A549 (cell line): Measurements from ENCODE around the gene FOXO3. TPM values are rescaled to one million over a fixed set of nuclear protein-coding genes. Genes with fewer than 3 reads are reported as not detected.

ENCODE experiments used
- ATAC-seq, 2 experiments: fragments of 200-7000 bp in 1 of 2; fragments of >200 bp in 1 of 2; cut with Nextera tagmentation in 1 of 2; cut with Tn5 transposase in 1 of 2; 3 replicates each; pipeline versions ENCODE4 v1.8.0 to v1.9.1; 2018 to 2020; ENCODE audit warnings: mild to moderate bottlenecking in 1 of 2, moderate library complexity in 1 of 2
- CTCF ChIA-PET: fragments of 300-600 bp; sonication (Branson Sonifier 250); formaldehyde crosslinking; extraction: SDS; loops from one replicate; lab custom pipeline; 2021; ENCODE audit warnings: antibody characterized with exemption, inconsistent platforms; lab: Yijun Ruan, JAX
- POLR2A ChIA-PET: fragments of 350-600 bp; formaldehyde crosslinking; extraction: SDS; loops from one replicate; lab custom pipeline; 2021; ENCODE audit warnings: antibody characterized with exemption, inconsistent platforms; lab: Yijun Ruan, JAX
- DNase-seq, 2 experiments: peaks; one replicate each; pipeline versions ENCODE4 v3.0.0 to v3.0.0-alpha.2; 2011 to 2016; ENCODE audit warnings: low read depth in 1 of 2, low spot score in 1 of 2
- FAIRE-seq: peaks from 2 replicates; lab custom pipeline; 2011; peaks lifted over from hg19 to GRCh38; lab: Jason Lieb, UNC
- H3K27ac ChIP-seq, 2 experiments: fragments of >200 bp; sonication (Bioruptor Twin); formaldehyde crosslinking; 3 replicates each; pipeline ENCODE4 v1.5.1; 2016 to 2017
- H3K4me1 ChIP-seq: fragments of >200 bp; sonication (Bioruptor Twin); formaldehyde crosslinking; 3 replicates; pipeline ENCODE4 v1.6.1; 2016
- H3K4me2 ChIP-seq: fragments of >200 bp; sonication (Bioruptor Twin); formaldehyde crosslinking; 3 replicates; pipeline ENCODE4 v1.6.1; 2016
- H3K4me3 ChIP-seq: fragments of >200 bp; sonication (Bioruptor Twin); formaldehyde crosslinking; 3 replicates; pipeline ENCODE4 v1.5.1; 2016
- H3K9me3 ChIP-seq: fragments of >200 bp; sonication (Bioruptor Twin); formaldehyde crosslinking; 3 replicates; pipeline ENCODE4 v1.6.1; 2016
- CBX2 ChIP-seq: fragments of 200-600 bp; sonication (generic); IDR thresholded peaks from 2 replicates; pipeline ENCODE4 v1.6.1; 2016; ENCODE audit warnings: low read depth, mild to moderate bottlenecking, borderline replicate concordance
- CBX8 ChIP-seq: fragments of 200-600 bp; sonication (generic); IDR thresholded peaks from 2 replicates; pipeline ENCODE4 v1.6.1; 2016
- CEBPB ChIP-seq, 2 experiments: fragments of >200 bp in 1 of 2; sonication (Bioruptor Twin) in 1 of 2; formaldehyde crosslinking in 1 of 2; IDR thresholded peaks; 2 replicates each; pipeline ENCODE4 v1.6.1; 2012 to 2016
- CHD2 ChIP-seq: fragments of 150-350 bp; IDR thresholded peaks from 2 replicates; pipeline ENCODE4 v1.6.1; 2014; ENCODE audit warnings: low read length; ENCODE audit not compliant: partially characterized antibody
- ELK1 ChIP-seq: fragments of 150-350 bp; IDR thresholded peaks from 2 replicates; pipeline ENCODE4 v1.6.1; 2014; ENCODE audit warnings: low read depth, mild to moderate bottlenecking, low read length
- EP300 ChIP-seq, 2 experiments: fragments of >200 bp; sonication (Bioruptor Twin); formaldehyde crosslinking; IDR thresholded peaks; 2 replicates in 1 of 2; 3 replicates in 1 of 2; pipeline ENCODE4 v1.6.1; 2016 to 2017
- ESRRA ChIP-seq: fragments of 150-350 bp; IDR thresholded peaks from 2 replicates; pipeline ENCODE4 v1.6.1; 2014; ENCODE audit warnings: mild to moderate bottlenecking, low read length, borderline replicate concordance
- HEYL ChIP-seq: fragments of 250-450 bp; sonication (Bioruptor Pico); IDR thresholded peaks from 2 replicates; pipeline ENCODE4 v1.8.0; 2021; ENCODE audit warnings: mild to moderate bottlenecking, moderate library complexity
- HOXB13 ChIP-seq: fragments of 250-450 bp; sonication (Bioruptor Pico); IDR thresholded peaks from 2 replicates; pipeline ENCODE4 v1.5.0; 2020; ENCODE audit warnings: low read depth, mild to moderate bottlenecking, moderate library complexity
- HOXB5 ChIP-seq: fragments of 250-450 bp; sonication (Bioruptor Pico); IDR thresholded peaks from 2 replicates; pipeline ENCODE4 v1.5.0; 2020; ENCODE audit warnings: mild to moderate bottlenecking, moderate library complexity
- JUN ChIP-seq, 2 experiments: fragments of >200 bp; sonication (Bioruptor Twin); formaldehyde crosslinking; IDR thresholded peaks; 2 replicates in 1 of 2; 3 replicates in 1 of 2; pipeline ENCODE4 v1.6.1; 2016 to 2017
- MAFK ChIP-seq: fragments of 450-650 bp; IDR thresholded peaks from 2 replicates; pipeline ENCODE4 v1.6.1; 2014; ENCODE audit not compliant: partially characterized antibody
- MYC ChIP-seq: IDR thresholded peaks from 2 replicates; pipeline ENCODE4 v1.6.1; 2012; ENCODE audit warnings: mild to moderate bottlenecking, inconsistent platforms, low read length, improper control_type of control experiment, borderline replicate concordance
- PBX3 ChIP-seq: IDR thresholded peaks from 2 replicates; pipeline ENCODE4 v1.6.1; 2012
- PHF8 ChIP-seq: fragments of 200-600 bp; sonication (generic); IDR thresholded peaks from 2 replicates; pipeline ENCODE4 v1.6.1; 2016; ENCODE audit warnings: low read depth, mild to moderate bottlenecking, antibody characterized with exemption, moderate library complexity, borderline replicate concordance
- RARB ChIP-seq: fragments of 250-450 bp; sonication (Bioruptor Pico); IDR thresholded peaks from 2 replicates; pipeline ENCODE4 v1.8.0; 2021; ENCODE audit warnings: mild to moderate bottlenecking, moderate library complexity
- SMC3 ChIP-seq: fragments of >200 bp; sonication (Bioruptor Twin); formaldehyde crosslinking; IDR thresholded peaks from 3 replicates; pipeline ENCODE4 v1.6.1; 2018; ENCODE audit warnings: inconsistent platforms
- SREBF2 ChIP-seq: fragments of 450-650 bp; IDR thresholded peaks from 2 replicates; pipeline ENCODE4 v1.6.1; 2014; ENCODE audit warnings: mild to moderate bottlenecking, moderate library complexity
- TP53 ChIP-seq: fragments of 250-450 bp; sonication (Bioruptor Pico); IDR thresholded peaks from 2 replicates; pipeline ENCODE4 v1.5.0; 2021; ENCODE audit warnings: mild to moderate bottlenecking, moderate library complexity
- USF2 ChIP-seq: fragments of 450-650 bp; IDR thresholded peaks from 2 replicates; pipeline ENCODE4 v1.6.1; 2014; ENCODE audit warnings: antibody characterized with exemption
- ZNF302 ChIP-seq: fragments of 250-450 bp; sonication (Bioruptor Pico); IDR thresholded peaks from 2 replicates; pipeline ENCODE4 v1.9.0; 2021; ENCODE audit warnings: inconsistent platforms, mild to moderate bottlenecking, moderate library complexity
- ZSCAN20 ChIP-seq: fragments of 250-450 bp; sonication (Bioruptor Pico); IDR thresholded peaks from 2 replicates; pipeline ENCODE4 v1.8.0; 2022; ENCODE audit warnings: mild to moderate bottlenecking, moderate library complexity
- WGBS: methylation state at CpG from one replicate; pipeline ENCODE4 v1.1.6; 2017; ENCODE audit errors: missing lambda C conversion rate; 5-methylcytosine and 5-hydroxymethylcytosine counted together
- polyA plus RNA-seq, 4 experiments: library from polyadenylated mRNA; depleted of rRNA in 3 of 4; stranded (reverse); fragments of >200 nt; fragmentation: RNase III in 1 of 4; extraction: RNeasy Plus Mini Kit Qiagen cat#74134 plus additional on column Dnase treatment in 1 of 4; gene quantifications; 2 replicates in 3 of 4; 3 replicates in 1 of 4; pipeline ENCODE4 v1.2.3, GENCODE V29; 2011 to 2017
- TF ChIP-seq, protein P1 (sequence below): IDR thresholded peaks from 2 replicates; pipeline ENCODE4 v1.6.1; 2012; ENCODE audit warnings: low read depth, borderline replicate concordance
- TF ChIP-seq, protein P2 (sequence below): IDR thresholded peaks from 2 replicates; pipeline ENCODE4 v1.6.1; 2012

FOXO3 gene
- polyA plus RNA-seq, 2 of the 4 experiments (the other 2 are of a cell fraction), result 4.6 to 7.5 TPM

GRCh38 chr6:108671175-108671574 is 110.5 kb downstream of the FOXO3 start:
- CTCF ChIA-PET, result interaction anchor here (1.4 kb wide), 1 partner anchor 129 kb away, joined by 4 read pairs; no protein-coding TSS in a partner anchor
- H3K4me1 ChIP-seq, result peaks cover 9% of the 10 kb centered on the region; the same call in 2 of the 3 replicates
- DNase-seq (no peak), FAIRE-seq (no peak), ATAC-seq (no peak)
- H3K4me2 ChIP-seq, result no peak overlapping the region
- H3K4me3 ChIP-seq, result no peak overlapping the region
- no peaks in the 10 kb centered on the region for H3K9me3 ChIP-seq
- TF ChIP-seq USF2, result no peak
- TF ChIP-seq TP53, result no peak
- TF ChIP-seq ELK1, result no peak
- TF ChIP-seq MAFK, result no peak
- TF ChIP-seq PBX3, result no peak
- no peak for TF ChIP-seq PHF8
- no peak for TF ChIP-seq CBX2
- TF ChIP-seq ZSCAN20 (CRISPR knock-in tag), result no peak
- TF ChIP-seq HOXB13, result no peak
- TF ChIP-seq, protein P1, sequence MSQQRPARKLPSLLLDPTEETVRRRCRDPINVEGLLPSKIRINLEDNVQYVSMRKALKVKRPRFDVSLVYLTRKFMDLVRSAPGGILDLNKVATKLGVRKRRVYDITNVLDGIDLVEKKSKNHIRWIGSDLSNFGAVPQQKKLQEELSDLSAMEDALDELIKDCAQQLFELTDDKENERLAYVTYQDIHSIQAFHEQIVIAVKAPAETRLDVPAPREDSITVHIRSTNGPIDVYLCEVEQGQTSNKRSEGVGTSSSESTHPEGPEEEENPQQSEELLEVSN, result no peak
- no peak for TF ChIP-seq MYC
- TF ChIP-seq EP300 (IDR thresholded peaks at IDR 0.05), result no peak
- no peak for TF ChIP-seq RARB (CRISPR knock-in tag)
- TF ChIP-seq SREBF2, result no peak
- TF ChIP-seq ESRRA, result no peak
- TF ChIP-seq, protein P2, sequence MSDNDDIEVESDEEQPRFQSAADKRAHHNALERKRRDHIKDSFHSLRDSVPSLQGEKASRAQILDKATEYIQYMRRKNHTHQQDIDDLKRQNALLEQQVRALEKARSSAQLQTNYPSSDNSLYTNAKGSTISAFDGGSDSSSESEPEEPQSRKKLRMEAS, result no peak
- WGBS, result 75% methylated on average over 2 of the region's 2 CpGs
- H3K27ac ChIP-seq, result no peak overlapping the region
- POLR2A ChIA-PET, result no interaction called here

- TF ChIP-seq SMC3, result no peak
- TF ChIP-seq CBX2, result no peak
- TF ChIP-seq JUN (IDR thresholded peaks at IDR 0.05), result no peak
- TF ChIP-seq HEYL (CRISPR knock-in tag), result no peak
- TF ChIP-seq CHD2, result no peak
- no peak for TF ChIP-seq CEBPB (IDR thresholded peaks at IDR 0.05)
- no peak for TF ChIP-seq CBX8
- no peak for TF ChIP-seq USF2
- no peak for TF ChIP-seq ZNF302
- TF ChIP-seq HOXB5, result no peak
- Histone ChIP-seq H3K27ac (no peak overlapping the region), H3K4me2 (no peak overlapping the region), H3K9me3 (no peaks in the 10 kb centered on the region), H3K4me3 (no peak overlapping the region), H3K4me1 (peaks cover 9% of the 10 kb centered on the region; the same call in 2 of the 3 replicates)
- CTCF ChIA-PET, result interaction anchor here (1.4 kb wide), 1 partner anchor 129 kb away, joined by 4 read pairs; no protein-coding TSS in a partner anchor
- WGBS, result 91% methylated on average over 4 of the region's 4 CpGs
- POLR2A ChIA-PET, result no interaction called here
- ATAC-seq (no peak), DNase-seq (no peak), FAIRE-seq (no peak)
Measured at GRCh38 chr6:108671790-108672189, 111.1 kb downstream of the FOXO3 start.
